Measurements from ENCODE around the gene ATRNL1.

Gene ATRNL1

GRCh38 chr10:115998301-115998700 lies 905.1 kb downstream of the ATRNL1 start:
- TF ChIP-seq CTCF (IDR thresholded peaks at IDR 0.05; ENCODE audit: borderline replicate concordance, control extremely low read depth, extremely low read depth, insufficient read depth, missing control alignments): no peak
- no peak for DNase-seq (ENCODE audit: low spot score)
- in situ Hi-C loops (cut with MboI; ENCODE audit: low sequenced_read_pairs, unreplicated experiment): no loop called here
